Measurements from ENCODE around the gene ZSWIM3. TPM values are rescaled to one million over a fixed set of nuclear protein-coding genes. Genes with fewer than 3 reads are reported as not detected.
A peak's percentile ranks its signal among the peaks of the same experiment; 100 is the strongest.

ZSWIM3 gene
- total and polyA plus RNA-seq, 3 donors from 2014 or later: 8.0 to 12.8 (median 9.3) TPM

DNA sequence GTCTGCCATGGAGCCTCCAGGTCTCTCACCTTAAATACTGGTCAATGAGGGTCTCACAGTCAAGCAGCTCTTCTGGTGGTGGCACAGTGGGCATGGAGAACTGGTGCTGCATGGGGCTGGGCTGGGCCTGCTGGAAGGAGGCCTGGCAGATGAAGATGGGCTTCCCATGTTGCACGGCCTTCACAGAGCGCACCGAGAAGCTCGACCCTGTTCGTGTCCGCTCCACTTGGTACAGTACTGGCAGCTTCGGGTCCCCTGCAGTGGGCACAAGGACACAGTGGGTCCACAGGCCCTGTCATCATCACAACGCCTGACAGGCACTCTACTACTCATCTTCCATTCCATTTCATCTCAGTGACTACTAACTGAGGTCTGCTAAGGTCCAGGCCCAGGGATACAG, 9.0 kb upstream of the ZSWIM3 start:
- no peak for DNase-seq
- H3K27ac ChIP-seq: no peak overlapping the region
- H3K4me1 ChIP-seq: peaks cover 15% of the 10 kb centered on the region
- 80 to 97% methylated on average over 2 to 8 of the region's 8 CpGs for WGBS, 2 donors
- no peaks in the 10 kb centered on the region for H3K36me3 ChIP-seq (ENCODE audit: low read depth, missing control alignments)
- TF ChIP-seq POLR2A (IDR thresholded peaks at IDR 0.05): no peak
- TF ChIP-seq, protein P1, sequence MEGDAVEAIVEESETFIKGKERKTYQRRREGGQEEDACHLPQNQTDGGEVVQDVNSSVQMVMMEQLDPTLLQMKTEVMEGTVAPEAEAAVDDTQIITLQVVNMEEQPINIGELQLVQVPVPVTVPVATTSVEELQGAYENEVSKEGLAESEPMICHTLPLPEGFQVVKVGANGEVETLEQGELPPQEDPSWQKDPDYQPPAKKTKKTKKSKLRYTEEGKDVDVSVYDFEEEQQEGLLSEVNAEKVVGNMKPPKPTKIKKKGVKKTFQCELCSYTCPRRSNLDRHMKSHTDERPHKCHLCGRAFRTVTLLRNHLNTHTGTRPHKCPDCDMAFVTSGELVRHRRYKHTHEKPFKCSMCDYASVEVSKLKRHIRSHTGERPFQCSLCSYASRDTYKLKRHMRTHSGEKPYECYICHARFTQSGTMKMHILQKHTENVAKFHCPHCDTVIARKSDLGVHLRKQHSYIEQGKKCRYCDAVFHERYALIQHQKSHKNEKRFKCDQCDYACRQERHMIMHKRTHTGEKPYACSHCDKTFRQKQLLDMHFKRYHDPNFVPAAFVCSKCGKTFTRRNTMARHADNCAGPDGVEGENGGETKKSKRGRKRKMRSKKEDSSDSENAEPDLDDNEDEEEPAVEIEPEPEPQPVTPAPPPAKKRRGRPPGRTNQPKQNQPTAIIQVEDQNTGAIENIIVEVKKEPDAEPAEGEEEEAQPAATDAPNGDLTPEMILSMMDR (IDR thresholded peaks at IDR 0.05): no peak
- H3K9me3 ChIP-seq: no peaks in the 10 kb centered on the region
- no peaks in the 10 kb centered on the region for H3K27me3 ChIP-seq
- intact Hi-C loops (cut with DNase I; ENCODE audit: low total_unique reads): no loop called here
- H3K4me3 ChIP-seq: no peak overlapping the region

DNA sequence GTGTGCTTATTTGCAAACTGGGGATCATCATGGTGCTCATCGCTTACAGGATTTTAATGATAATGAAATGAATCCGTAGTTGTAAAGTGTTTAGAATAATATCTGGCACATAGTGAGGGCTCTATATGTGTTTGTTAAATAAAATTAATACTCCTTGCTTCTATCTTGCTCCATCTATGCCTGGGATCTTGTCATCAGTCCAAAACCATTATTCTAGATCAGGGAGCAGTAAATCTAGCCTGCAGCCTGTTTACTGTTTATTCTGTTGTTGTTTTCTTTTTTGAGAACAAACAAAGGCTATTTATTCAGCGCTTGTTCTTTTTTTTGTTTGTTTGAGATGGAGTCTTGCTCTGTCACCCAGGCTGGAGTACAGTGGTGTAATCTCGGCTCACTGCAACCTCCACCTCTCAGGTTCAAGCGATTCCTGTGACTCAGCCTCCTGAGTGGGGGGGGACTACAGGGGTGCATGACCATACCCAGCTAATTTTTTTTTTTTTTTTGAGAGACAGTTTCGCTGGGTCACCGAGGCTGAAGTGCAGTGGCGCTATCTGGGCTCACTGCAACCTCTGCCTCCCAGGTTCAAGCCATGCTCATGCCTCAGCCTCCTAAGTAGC, 8.3 kb upstream of the ZSWIM3 start:
- Histone ChIP-seq H3K27me3 (no peaks in the 10 kb centered on the region), H3K36me3 (ENCODE audit: low read depth, missing control alignments) (no peaks in the 10 kb centered on the region), H3K9me3 (no peaks in the 10 kb centered on the region), H3K27ac (no peak overlapping the region), H3K4me3 (no peak overlapping the region), H3K4me1 (peaks cover 15% of the 10 kb centered on the region)
- no peak for DNase-seq
- intact Hi-C loops (cut with DNase I; ENCODE audit: low total_unique reads): no loop called here
- 93 to 94% methylated on average over 8 of the region's 8 CpGs for WGBS, 2 donors
- no peak for TF ChIP-seq POLR2A (IDR thresholded peaks at IDR 0.05)
- TF ChIP-seq, protein P1 (IDR thresholded peaks at IDR 0.05): no peak

DNA sequence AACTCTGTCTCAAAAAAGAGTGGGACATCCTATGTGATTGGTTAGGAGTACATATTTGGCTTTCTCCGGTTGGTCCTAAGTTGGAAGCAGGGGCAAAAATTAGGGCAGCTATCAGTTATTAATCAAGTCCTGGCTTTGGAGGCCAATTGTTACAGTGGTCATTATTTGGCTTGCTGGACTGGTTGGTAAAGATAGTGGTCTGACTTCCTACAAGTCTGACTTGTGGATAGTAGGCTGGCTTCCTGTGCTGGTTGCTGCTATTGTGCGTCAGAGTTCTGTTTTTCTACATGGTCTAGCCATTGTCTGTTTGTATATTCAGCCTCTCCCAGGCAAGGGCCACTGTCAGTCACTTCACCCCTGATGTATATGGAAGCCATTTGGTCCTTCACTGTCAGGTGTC, 7.2 kb upstream of the ZSWIM3 start:
- no peak for TF ChIP-seq POLR2A (IDR thresholded peaks at IDR 0.05)
- TF ChIP-seq, protein P1 (IDR thresholded peaks at IDR 0.05): no peak
- no peaks in the 10 kb centered on the region for H3K36me3 ChIP-seq (ENCODE audit: low read depth, missing control alignments)
- peaks cover 15% of the 10 kb centered on the region for H3K4me1 ChIP-seq
- no peak overlapping the region for H3K27ac ChIP-seq
- 85 to 96% methylated on average over 2 of the region's 2 CpGs for WGBS, 2 donors
- H3K27me3 ChIP-seq: no peaks in the 10 kb centered on the region
- no peak overlapping the region for H3K4me3 ChIP-seq
- no peaks in the 10 kb centered on the region for H3K9me3 ChIP-seq
- no peak for DNase-seq
- intact Hi-C loops (cut with DNase I; ENCODE audit: low total_unique reads): no loop called here

DNA sequence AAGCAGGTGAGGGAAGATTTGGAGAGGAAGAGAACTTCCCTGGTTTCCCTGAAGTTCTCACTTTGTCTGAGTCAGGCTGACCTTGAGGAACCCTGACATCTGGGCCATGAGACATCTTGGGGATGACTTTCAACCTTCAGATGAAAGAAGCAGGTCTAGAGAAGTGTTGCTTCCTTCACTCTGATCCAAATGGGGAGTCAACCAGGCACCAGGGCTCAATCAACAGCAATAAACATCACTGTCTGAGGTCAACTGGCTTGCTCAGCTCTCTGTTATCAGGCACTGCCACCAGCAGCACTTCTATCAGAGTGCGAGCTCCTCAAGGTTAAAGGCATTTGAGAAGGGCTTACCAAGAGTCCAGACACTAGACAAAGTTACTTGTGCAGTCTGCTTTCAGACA, 6.5 kb upstream of the ZSWIM3 start:
- DNase-seq: peak; percentile 62
- TF ChIP-seq, protein P1 (IDR thresholded peaks at IDR 0.05): no peak
- no peak for TF ChIP-seq POLR2A (IDR thresholded peaks at IDR 0.05)
- peak overlapping the region in 1 of 2 donors; percentile 62 for H3K27ac ChIP-seq
- H3K4me1 ChIP-seq: peaks cover 22% of the 10 kb centered on the region
- H3K9me3 ChIP-seq: no peaks in the 10 kb centered on the region
- no peak overlapping the region for H3K4me3 ChIP-seq
- intact Hi-C loops (cut with DNase I; ENCODE audit: low total_unique reads): no loop called here
- H3K36me3 ChIP-seq (ENCODE audit: low read depth, missing control alignments): no peaks in the 10 kb centered on the region
- no peaks in the 10 kb centered on the region for H3K27me3 ChIP-seq
- 63 to 83% methylated on average over 1 of the region's 1 CpG for WGBS, 2 donors

DNA sequence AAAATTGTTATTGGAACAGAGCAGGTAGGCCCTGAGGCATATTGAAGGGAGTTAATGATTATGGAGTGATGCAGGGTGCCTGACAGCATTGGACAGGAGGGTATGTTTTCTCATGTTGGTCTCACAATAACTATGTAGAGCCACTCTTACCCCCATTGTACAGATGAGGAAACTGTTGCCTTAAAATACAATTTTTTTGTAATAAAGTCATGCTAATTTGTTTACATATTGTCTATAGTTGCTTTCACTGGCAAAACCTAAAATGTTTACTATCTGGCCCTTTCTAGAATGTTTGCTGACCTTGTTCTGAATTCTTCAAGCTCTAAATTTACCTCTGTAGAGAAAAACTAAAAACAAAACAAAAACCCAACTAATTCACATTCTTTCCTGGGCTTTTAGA, 5.9 kb upstream of the ZSWIM3 start:
- Histone ChIP-seq H3K36me3 (ENCODE audit: low read depth, missing control alignments) (no peaks in the 10 kb centered on the region), H3K9me3 (no peaks in the 10 kb centered on the region), H3K4me1 (peaks cover 24% of the 10 kb centered on the region), H3K27me3 (no peaks in the 10 kb centered on the region), H3K4me3 (no peak overlapping the region), H3K27ac (peak overlapping the region in 1 of 2 donors; percentile 62)
- no peak for DNase-seq
- intact Hi-C loops (cut with DNase I; ENCODE audit: low total_unique reads): no loop called here
- TF ChIP-seq, protein P1 (IDR thresholded peaks at IDR 0.05): no peak
- TF ChIP-seq POLR2A (IDR thresholded peaks at IDR 0.05): no peak

All from testis (tissue), 3 donors.